GM13977 (cell line): ENCODE data around the gene BRD3.
"Not testable (repeated sequence)": the region's sequence is repeated elsewhere in the genome, so short reads cannot be mapped to it uniquely, and the experiment has no call there.

Source experiments
- DNase-seq: peaks from one replicate; pipeline ENCODE4 v3.0.0; 2012; ENCODE audit warnings: low spot score
- in situ Hi-C: fragments of 300-500 bp; cut with MboI; formaldehyde crosslinking; loops from one replicate; pipeline ENCODE4 v1.12.0; 2022; ENCODE audit warnings: low sequenced_read_pairs, low pct_unique_long_range_greater_than_20kb, mixed read lengths, inconsistent platforms; ENCODE audit not compliant: unreplicated experiment
- TF ChIP-seq, protein P1 (sequence below): IDR thresholded peaks from 2 replicates; pipeline ENCODE4 v1.5.1; 2012; ENCODE audit warnings: mild to moderate bottlenecking, control low read depth; ENCODE audit not compliant: insufficient read depth; ENCODE audit errors: extremely low read depth, missing control alignments

Gene BRD3

DNA sequence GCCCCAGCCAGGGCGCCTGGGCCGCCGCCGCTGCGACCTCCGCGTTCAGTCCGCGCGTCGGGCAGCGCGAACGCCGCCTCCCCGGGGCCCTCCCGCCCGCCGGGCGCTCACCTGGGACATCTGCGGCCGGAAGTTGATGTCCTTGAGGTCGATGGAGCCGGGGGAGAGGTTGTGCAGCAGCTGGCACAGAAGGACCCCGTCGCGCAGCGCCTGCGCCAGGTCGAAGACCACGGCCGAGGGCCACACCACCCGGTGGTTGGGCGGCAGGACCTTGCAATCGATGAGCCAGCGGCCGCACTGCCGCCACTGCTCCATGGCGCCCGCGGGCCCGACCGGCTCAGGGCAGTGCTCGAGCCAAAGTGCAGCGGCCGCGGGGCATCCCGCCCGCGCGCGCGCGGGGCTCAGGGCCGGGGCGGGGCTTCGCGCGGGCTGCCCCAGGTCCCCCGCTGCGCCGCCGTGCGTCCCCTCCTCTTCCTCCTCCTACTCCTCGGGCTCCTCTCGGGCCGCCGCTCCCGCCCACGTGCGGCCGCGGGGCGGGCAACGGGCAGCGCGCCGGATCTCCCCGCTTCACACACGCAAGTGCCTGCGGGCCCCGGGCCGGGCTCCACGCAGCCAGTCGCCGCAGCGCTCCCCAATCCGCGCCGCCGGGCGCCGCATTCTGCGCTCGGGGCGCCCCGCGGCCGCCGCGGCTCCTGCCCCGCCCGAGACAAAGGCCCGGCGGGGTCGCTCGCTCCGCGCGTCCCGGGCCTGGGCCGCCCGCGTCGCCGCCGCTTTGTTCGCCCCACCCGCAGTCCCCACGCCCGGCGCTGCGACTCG, 75.7 kb downstream of the BRD3 start, which contains the start of gene VAV2:
Gene VAV2 (minus strand): TSS at position 361 of the 816 bp plus-strand sequence. CDS start 46 bp downstream, at position 315.
- peak; percentile 86 for DNase-seq
- in situ Hi-C loops: loop anchor here (10.0 kb wide), 1 partner anchor 207 kb away; no protein-coding TSS in a partner anchor
- TF ChIP-seq, protein P1, sequence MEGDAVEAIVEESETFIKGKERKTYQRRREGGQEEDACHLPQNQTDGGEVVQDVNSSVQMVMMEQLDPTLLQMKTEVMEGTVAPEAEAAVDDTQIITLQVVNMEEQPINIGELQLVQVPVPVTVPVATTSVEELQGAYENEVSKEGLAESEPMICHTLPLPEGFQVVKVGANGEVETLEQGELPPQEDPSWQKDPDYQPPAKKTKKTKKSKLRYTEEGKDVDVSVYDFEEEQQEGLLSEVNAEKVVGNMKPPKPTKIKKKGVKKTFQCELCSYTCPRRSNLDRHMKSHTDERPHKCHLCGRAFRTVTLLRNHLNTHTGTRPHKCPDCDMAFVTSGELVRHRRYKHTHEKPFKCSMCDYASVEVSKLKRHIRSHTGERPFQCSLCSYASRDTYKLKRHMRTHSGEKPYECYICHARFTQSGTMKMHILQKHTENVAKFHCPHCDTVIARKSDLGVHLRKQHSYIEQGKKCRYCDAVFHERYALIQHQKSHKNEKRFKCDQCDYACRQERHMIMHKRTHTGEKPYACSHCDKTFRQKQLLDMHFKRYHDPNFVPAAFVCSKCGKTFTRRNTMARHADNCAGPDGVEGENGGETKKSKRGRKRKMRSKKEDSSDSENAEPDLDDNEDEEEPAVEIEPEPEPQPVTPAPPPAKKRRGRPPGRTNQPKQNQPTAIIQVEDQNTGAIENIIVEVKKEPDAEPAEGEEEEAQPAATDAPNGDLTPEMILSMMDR: no peak

DNA sequence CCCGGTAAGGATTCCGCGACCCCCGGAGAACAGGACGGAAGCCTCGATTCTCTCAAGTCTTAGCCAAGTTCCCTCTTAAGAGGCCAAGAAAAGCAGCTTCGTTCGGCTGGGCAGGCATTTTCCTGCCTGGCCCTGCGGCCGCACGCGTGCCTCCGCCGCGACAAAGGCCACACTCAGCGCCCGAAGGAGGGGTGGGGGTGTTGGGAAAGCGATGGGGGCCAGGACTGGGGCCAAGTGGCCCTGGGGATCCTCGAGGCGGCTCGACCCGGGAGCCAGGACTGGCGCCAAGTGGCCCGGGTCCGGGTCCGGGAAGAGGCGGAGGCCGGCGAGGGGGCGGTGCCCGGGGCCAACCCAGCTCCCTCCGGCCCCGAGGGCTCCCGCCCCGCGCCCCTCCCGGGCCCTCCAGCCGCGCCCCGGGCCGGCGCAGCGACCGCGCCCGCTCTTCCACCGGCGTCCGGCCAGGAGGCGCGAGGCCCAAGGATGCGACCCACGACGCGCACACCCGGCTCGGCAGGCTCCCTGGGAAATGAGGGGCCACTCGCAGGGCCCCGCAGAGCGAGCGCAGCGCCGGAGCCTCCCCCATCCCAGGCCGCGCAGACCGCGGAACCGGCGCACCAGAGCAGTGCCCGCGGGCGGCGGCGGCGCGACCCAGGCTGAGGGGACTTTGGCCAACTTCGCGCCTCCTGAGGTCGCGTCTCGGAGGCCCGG, 76.5 kb downstream of the BRD3 start:
- peak; percentile 52 for DNase-seq
- TF ChIP-seq, protein P1: no peak
- in situ Hi-C loops: loop anchor here (10.0 kb wide), 1 partner anchor 207 kb away; no protein-coding TSS in a partner anchor

DNA sequence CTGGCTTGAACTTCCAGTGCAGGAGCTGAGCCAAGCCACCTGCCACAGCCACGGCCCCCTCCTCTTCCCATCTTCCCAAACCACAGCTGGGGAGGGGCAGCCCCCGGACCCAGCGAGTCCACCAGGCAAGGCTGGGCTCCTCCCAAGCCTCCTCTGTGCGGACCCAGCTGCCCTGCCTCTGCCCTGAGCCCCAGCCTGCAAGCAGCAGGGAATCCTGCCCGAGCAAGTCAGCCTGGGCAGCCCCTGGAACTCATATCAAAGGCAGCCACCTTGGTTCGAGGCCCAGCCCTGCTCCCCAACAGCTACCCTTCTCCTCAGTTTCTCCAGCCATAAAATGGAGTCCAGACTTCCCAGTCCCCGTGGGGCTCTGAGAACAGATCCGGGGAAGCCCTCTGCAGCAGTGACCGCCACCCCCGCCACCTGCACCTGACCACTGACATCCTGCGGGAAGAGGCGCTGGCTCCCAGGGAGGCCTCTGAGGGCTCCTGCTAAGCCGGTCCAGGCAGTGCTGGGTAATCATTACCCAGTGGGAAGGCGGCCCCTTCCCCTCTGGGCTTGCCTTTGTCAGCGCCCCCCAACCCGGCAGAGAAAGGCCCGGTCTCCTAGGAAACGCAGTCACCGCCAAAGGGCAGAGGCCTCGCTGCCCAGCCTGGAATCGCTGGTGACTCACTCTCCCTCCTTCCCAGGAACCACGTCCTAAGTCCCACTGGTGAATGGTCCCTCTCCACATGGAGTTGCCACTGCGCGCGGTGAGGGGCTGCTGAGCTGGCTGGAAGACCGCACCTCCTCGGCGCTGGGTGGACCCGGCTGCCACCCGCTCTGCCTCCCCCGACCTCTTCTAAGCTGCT, 77.2 kb downstream of the BRD3 start:
- TF ChIP-seq, protein P1: no peak
- in situ Hi-C loops: loop anchor here (10.0 kb wide), 1 partner anchor 206 kb away; no protein-coding TSS in a partner anchor
- DNase-seq: no peak

DNA sequence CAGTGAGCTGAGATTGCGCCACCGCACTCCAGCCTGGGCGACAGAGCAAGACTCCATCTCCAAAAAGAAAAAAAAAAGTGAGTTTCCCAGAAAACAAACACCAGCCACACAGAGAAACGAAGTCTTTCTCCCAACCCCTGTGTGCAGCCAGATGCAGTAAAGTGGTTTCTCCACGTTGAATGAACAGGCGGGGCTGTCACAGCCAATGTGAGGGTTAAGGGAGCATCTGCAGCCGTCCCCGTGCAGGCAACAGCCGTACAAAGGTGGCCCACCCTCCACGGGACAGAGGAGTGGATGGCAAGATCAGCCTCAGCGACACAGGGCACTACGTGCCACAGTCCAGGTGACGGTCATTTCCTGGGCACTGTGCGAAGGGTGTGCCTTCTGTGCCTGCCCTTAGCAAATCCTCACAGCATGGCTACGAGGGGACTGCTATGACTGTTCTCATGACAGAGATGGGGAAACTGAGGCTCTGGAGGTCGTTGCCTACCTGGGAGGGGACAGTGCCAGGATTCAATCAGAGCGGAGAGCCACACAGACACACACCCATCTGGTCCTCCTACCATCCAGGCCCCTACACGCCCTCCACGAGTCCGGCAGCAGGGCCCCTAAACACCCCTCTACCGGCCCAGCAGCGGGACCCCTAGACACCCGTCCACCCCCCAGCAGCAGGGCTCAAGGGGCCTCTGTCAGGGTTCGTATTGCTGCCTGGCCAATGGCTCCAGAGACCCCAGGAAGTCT, 78.0 kb downstream of the BRD3 start:
- in situ Hi-C loops: loop anchor here (10.0 kb wide), 1 partner anchor 205 kb away; no protein-coding TSS in a partner anchor
- no peak for DNase-seq
- TF ChIP-seq, protein P1: no peak

DNA sequence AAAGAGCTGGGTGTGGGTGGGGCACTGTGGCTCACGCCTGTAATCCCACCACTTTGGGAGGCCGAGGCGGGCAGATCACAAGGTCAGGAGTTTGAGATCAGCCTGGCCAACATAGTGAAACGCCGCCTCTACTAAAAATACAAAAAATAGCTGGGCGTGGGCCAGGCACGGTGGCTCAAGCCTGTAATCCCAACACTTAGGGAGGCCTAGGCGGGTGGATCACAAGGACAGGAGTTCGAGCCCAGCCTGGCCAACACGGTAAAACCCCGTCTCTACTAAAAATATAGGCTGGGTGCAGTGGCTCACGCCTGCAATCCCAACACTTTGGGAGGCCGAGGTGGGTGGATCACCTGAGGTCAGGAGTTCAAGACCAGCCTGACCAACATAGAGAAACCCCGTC, 79.1 kb downstream of the BRD3 start:
- DNase-seq, in situ Hi-C loops: not testable (repeated sequence)

DNA sequence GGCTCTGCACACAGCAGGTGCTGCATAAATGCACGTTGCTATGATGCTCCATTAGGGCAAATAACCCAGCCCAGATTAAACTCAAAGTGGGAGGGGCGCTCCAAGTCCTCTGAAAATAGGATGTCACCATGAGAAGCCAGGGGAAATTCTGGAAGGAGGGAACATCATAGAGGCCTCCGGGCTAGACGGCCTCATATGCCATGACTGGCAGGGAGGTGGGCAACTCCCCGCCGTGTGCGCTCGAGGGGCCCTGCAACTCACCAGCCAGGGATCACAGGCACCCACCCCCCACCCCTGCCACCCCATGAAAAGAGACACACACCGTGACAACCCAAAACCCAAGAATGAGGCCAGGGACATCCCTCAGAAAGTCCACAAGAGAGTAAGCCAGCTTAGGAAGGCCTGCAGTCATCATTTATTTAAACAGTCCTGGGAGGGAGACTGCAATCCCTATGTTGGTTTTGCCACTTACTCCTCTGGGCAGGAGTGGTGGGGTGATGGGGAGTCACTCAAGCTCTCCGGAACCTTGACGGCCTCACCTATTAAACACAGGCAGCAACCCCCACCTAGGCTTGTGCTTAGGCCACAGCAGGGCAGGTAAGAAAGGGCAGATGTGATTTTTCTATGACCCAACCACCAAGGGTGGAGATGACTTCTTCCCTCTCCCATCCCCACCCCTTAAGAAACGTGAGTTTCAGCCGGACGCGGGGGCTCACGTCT, 79.7 kb downstream of the BRD3 start:
- in situ Hi-C loops: no loop called here
- no peak for DNase-seq
- TF ChIP-seq, protein P1: no peak
